AG09319 (cell line): ENCODE results near the gene TPR.

Experiments used
- DNase-seq: peaks from one replicate; pipeline ENCODE4 v3.0.0-alpha.2; 2010; ENCODE audit warnings: low read depth; ENCODE audit errors: extremely low read depth
- TF ChIP-seq, protein P1 (sequence below): IDR thresholded peaks from 2 replicates; pipeline ENCODE4 v1.5.1; 2011; ENCODE audit warnings: low read depth, mild to moderate bottlenecking, inconsistent platforms, low read length, moderate library complexity

TPR gene

GRCh38 chr1:186307445-186307844, 67.6 kb downstream of the TPR start:
- TF ChIP-seq, protein P1, sequence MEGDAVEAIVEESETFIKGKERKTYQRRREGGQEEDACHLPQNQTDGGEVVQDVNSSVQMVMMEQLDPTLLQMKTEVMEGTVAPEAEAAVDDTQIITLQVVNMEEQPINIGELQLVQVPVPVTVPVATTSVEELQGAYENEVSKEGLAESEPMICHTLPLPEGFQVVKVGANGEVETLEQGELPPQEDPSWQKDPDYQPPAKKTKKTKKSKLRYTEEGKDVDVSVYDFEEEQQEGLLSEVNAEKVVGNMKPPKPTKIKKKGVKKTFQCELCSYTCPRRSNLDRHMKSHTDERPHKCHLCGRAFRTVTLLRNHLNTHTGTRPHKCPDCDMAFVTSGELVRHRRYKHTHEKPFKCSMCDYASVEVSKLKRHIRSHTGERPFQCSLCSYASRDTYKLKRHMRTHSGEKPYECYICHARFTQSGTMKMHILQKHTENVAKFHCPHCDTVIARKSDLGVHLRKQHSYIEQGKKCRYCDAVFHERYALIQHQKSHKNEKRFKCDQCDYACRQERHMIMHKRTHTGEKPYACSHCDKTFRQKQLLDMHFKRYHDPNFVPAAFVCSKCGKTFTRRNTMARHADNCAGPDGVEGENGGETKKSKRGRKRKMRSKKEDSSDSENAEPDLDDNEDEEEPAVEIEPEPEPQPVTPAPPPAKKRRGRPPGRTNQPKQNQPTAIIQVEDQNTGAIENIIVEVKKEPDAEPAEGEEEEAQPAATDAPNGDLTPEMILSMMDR = no peak
- DNase-seq = no peak

DNA sequence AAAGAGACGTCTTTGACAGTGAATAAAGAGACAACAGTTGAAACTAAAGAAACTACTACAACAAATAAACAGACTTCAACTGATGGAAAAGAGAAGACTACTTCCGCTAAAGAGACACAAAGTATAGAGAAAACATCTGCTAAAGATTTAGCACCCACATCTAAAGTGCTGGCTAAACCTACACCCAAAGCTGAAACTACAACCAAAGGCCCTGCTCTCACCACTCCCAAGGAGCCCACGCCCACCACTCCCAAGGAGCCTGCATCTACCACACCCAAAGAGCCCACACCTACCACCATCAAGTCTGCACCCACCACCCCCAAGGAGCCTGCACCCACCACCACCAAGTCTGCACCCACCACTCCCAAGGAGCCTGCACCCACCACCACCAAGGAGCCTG, 68.5 kb downstream of the TPR start:
- no peak for DNase-seq
- TF ChIP-seq, protein P1 = no peak

- TF ChIP-seq, protein P1 = peak; percentile 52
- no peak for DNase-seq
Measured at GRCh38 chr1:186304982-186305949, 69.8 kb downstream of the TPR start.

GRCh38 chr1:186303911-186304310, 71.1 kb downstream of the TPR start:
- TF ChIP-seq, protein P1 = no peak
- no peak for DNase-seq

- no peak for DNase-seq
- TF ChIP-seq, protein P1 = no peak
Measured at GRCh38 chr1:186302381-186302920, 72.6 kb downstream of the TPR start.

- TF ChIP-seq, protein P1 = no peak
- DNase-seq = no peak
Measured at GRCh38 chr1:186301448-186301847, 73.6 kb downstream of the TPR start.

DNA sequence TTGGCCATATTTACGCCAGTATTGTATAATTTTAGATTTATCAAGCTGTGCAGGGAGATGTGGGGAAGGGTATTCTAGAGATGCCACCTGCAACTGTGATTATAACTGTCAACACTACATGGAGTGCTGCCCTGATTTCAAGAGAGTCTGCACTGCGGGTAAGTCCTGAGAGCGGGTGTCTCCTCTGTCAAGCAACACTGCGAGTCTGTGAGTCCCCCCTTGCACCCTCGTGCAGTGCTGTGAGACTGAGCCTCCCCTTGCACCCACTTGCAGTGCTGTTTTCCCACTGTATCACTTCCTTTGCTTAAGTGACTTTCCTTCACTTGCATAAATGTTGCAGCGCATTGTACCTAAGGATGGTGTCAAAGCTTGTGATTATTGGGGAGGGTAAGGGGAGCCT, 75.0 kb downstream of the TPR start:
- DNase-seq = no peak
- TF ChIP-seq, protein P1 = no peak
